Measurements from ENCODE around the gene DSCAM.

- TF ChIP-seq CTCF (IDR thresholded peaks at IDR 0.05 in 2 of 3, conservative IDR thresholded peaks at IDR 0.05 in 1 of 3; ENCODE audit: borderline replicate concordance in 1 of 3, insufficient read depth in 1 of 3, low read depth in 2 of 3, low read length in 2 of 3) (no peak), EZH2 (IDR thresholded peaks at IDR 0.05) (no peak), POLR2AphosphoS5 (IDR thresholded peaks at IDR 0.05; ENCODE audit: low read depth, low read length) (no peak), ATF3 (IDR thresholded peaks at IDR 0.05) (no peak), POLR2A (IDR thresholded peaks at IDR 0.05; ENCODE audit: borderline replicate concordance, extremely low read depth, insufficient read depth, insufficient read length) (no peak), JUND (IDR thresholded peaks at IDR 0.05) (no peak), YY1 (IDR thresholded peaks at IDR 0.05; ENCODE audit: extremely low read depth, insufficient replicate concordance, low read depth, low read length) (no peak)
These were observed 797.7 kb downstream of the DSCAM start for GRCh38 chr21:40049031-40049930.

All from HCT116 (cell line).